SK-N-SH (cell line): ENCODE data around the gene CD22. TPM values are rescaled to one million over a fixed set of nuclear protein-coding genes. Genes with fewer than 3 reads are reported as not detected.

ENCODE experiments used
- CTCF ChIA-PET: fragments of 300-600, 350-600 bp; formaldehyde crosslinking; extraction: SDS; loops from one replicate; lab custom pipeline; 2021; lab: Yijun Ruan, JAX
- POLR2A ChIA-PET: fragments of 350-600 bp; sonication (Branson Sonifier 250); formaldehyde crosslinking; extraction: SDS; loops from one replicate; lab custom pipeline; 2020; ENCODE audit warnings: antibody characterized with exemption, inconsistent platforms; lab: Yijun Ruan, JAX
- DNase-seq: peaks from one replicate; pipeline ENCODE4 v3.0.0; 2012
- H2AFZ ChIP-seq: fragments of 200-600 bp; sonication (generic); 2 replicates; pipeline ENCODE4 v1.8.1; 2016; ENCODE audit warnings: antibody characterized with exemption, mild to moderate bottlenecking, low read depth
- H3F3A ChIP-seq: fragments of 200-600 bp; sonication (generic); replicated peaks from 2 replicates; pipeline ENCODE3; 2016; ENCODE audit warnings: antibody characterized with exemption, mild to moderate bottlenecking; ENCODE audit not compliant: insufficient read depth
- H3K27ac ChIP-seq, 2 experiments: fragments of 200-500 bp in 1 of 2; fragments of 200-600 bp in 1 of 2; sonication (Bioruptor generic) in 1 of 2; sonication (generic), shearing (Covaris generic) in 1 of 2; 2 replicates each; pipeline versions ENCODE4 v1.5.1 to v1.6.1; 2014 to 2016; ENCODE audit warnings: low read depth in 2 of 2, inconsistent platforms in 1 of 2, low read length in 1 of 2, mild to moderate bottlenecking in 1 of 2, mixed read lengths in 1 of 2
- H3K27me3 ChIP-seq: fragments of 200-600 bp; sonication (generic), shearing (Covaris generic); 2 replicates; pipeline ENCODE4 v1.6.1; 2016; ENCODE audit warnings: mixed run types; ENCODE audit not compliant: insufficient read depth
- H3K36me3 ChIP-seq, 2 experiments: fragments of 200-500 bp in 1 of 2; fragments of 200-600 bp in 1 of 2; sonication (Bioruptor generic) in 1 of 2; sonication (generic) in 1 of 2; replicated peaks in 1 of 2; 2 replicates each; pipeline versions ENCODE3 to v1.5.1; 2014 to 2016; ENCODE audit warnings: low read length in 1 of 2, mild to moderate bottlenecking in 1 of 2; ENCODE audit not compliant: insufficient read depth in 2 of 2, control insufficient read depth in 1 of 2
- H3K4me1 ChIP-seq, 2 experiments: fragments of 200-500 bp in 1 of 2; fragments of 200-600 bp in 1 of 2; sonication (Bioruptor generic) in 1 of 2; sonication (generic), shearing (Covaris generic) in 1 of 2; 2 replicates each; pipeline versions ENCODE4 v1.5.1 to v1.6.1; 2014 to 2016; ENCODE audit warnings: low read depth in 1 of 2, low read length in 1 of 2, mixed run types in 1 of 2; ENCODE audit not compliant: insufficient read depth in 2 of 2, control insufficient read depth in 1 of 2
- H3K4me2 ChIP-seq: fragments of 200-600 bp; sonication (generic), shearing (Covaris generic); 2 replicates; pipeline ENCODE4 v1.6.1; 2017; ENCODE audit warnings: mixed run types
- H3K4me3 ChIP-seq, 2 experiments: fragments of 200-500 bp in 1 of 2; fragments of 200-600 bp in 1 of 2; sonication (Bioruptor generic) in 1 of 2; sonication (generic), shearing (Covaris generic) in 1 of 2; 2 replicates each; pipeline versions ENCODE4 v1.5.1 to v1.8.1; 2014 to 2016; ENCODE audit warnings: low read depth in 2 of 2, inconsistent platforms in 1 of 2, low read length in 1 of 2, mild to moderate bottlenecking in 1 of 2, mixed read lengths in 1 of 2, moderate library complexity in 1 of 2
- H3K79me2 ChIP-seq: fragments of 200-600 bp; sonication (generic); 2 replicates; pipeline ENCODE4 v1.8.1; 2017; ENCODE audit warnings: mild to moderate bottlenecking; ENCODE audit not compliant: insufficient read depth
- H3K9ac ChIP-seq: fragments of 200-600 bp; sonication (generic); 2 replicates; pipeline ENCODE4 v1.6.1; 2017; ENCODE audit warnings: mixed run types
- H3K9me2 ChIP-seq: fragments of 200-600 bp; sonication (generic); 2 replicates; pipeline ENCODE4 v1.6.1; 2017; ENCODE audit warnings: mixed run types
- H3K9me3 ChIP-seq: fragments of 200-600 bp; sonication (generic); 2 replicates; pipeline ENCODE4 v1.6.1; 2017; ENCODE audit warnings: mixed run types, mild to moderate bottlenecking, moderate library complexity
- H4K20me1 ChIP-seq: fragments of 200-600 bp; sonication (generic); 2 replicates; pipeline ENCODE4 v1.6.1; 2017; ENCODE audit warnings: mild to moderate bottlenecking, mixed run types; ENCODE audit not compliant: insufficient read depth
- CHD2 ChIP-seq: fragments of 150-350 bp; IDR thresholded peaks from 2 replicates; pipeline ENCODE4 v1.6.1; 2018; ENCODE audit warnings: low read length; ENCODE audit not compliant: partially characterized antibody
- ELF1 ChIP-seq: IDR thresholded peaks from 2 replicates; pipeline ENCODE4 v1.4.0; 2012
- FOSL2 ChIP-seq: IDR thresholded peaks from 2 replicates; pipeline ENCODE4 v1.4.0; 2012; ENCODE audit warnings: low read depth, mild to moderate bottlenecking, moderate library complexity, borderline replicate concordance
- FOXJ3 ChIP-seq: sonication (generic); formaldehyde crosslinking; IDR thresholded peaks from 2 replicates; pipeline ENCODE4 v1.5.1; 2020; ENCODE audit warnings: mild to moderate bottlenecking, missing genetic modification reagents
- GATA2 ChIP-seq: sonication (generic); formaldehyde crosslinking; IDR thresholded peaks from 2 replicates; pipeline ENCODE4 v1.5.0; 2020; ENCODE audit warnings: mild to moderate bottlenecking, missing genetic modification reagents
- MAX ChIP-seq: IDR thresholded peaks from 2 replicates; pipeline ENCODE4 v1.4.0; 2012; ENCODE audit warnings: low read depth
- NRF1 ChIP-seq: IDR thresholded peaks from 2 replicates; pipeline ENCODE4 v1.6.1; 2012; ENCODE audit warnings: low read depth, mild to moderate bottlenecking, low read length
- POLR2AphosphoS5 ChIP-seq: IDR thresholded peaks from 2 replicates; pipeline ENCODE4 v1.6.1; 2012; ENCODE audit warnings: low read depth, low read length
- RAD21 ChIP-seq: IDR thresholded peaks from 2 replicates; pipeline ENCODE4 v1.6.1; 2012; ENCODE audit warnings: mild to moderate bottlenecking, low read length
- RFX5 ChIP-seq: IDR thresholded peaks from 2 replicates; pipeline ENCODE4 v1.6.1; 2012; ENCODE audit warnings: mild to moderate bottlenecking, improper control_type of control experiment, low read length
- RXRA ChIP-seq: IDR thresholded peaks from 2 replicates; pipeline ENCODE4 v1.4.0; 2012; ENCODE audit warnings: low read depth, mild to moderate bottlenecking, borderline replicate concordance
- SIN3A ChIP-seq: IDR thresholded peaks from 2 replicates; pipeline ENCODE4 v1.6.1; 2012; ENCODE audit warnings: low read depth, mild to moderate bottlenecking, low read length, moderate library complexity, borderline replicate concordance
- TAF1 ChIP-seq: IDR thresholded peaks from 2 replicates; pipeline ENCODE4 v1.6.1; 2012; ENCODE audit warnings: low read depth, mild to moderate bottlenecking, low read length, moderate library complexity, borderline replicate concordance
- TEAD4 ChIP-seq: IDR thresholded peaks from 2 replicates; pipeline ENCODE4 v1.4.0; 2012; ENCODE audit warnings: mild to moderate bottlenecking, borderline replicate concordance; ENCODE audit not compliant: insufficient read depth
- USF1 ChIP-seq: IDR thresholded peaks from 2 replicates; pipeline ENCODE4 v1.4.0; 2012; ENCODE audit warnings: low read depth, borderline replicate concordance
- USF2 ChIP-seq: fragments of 150-350 bp; IDR thresholded peaks from 2 replicates; pipeline ENCODE4 v1.6.1; 2017; ENCODE audit warnings: antibody characterized with exemption, low read length, low read depth, borderline replicate concordance
- YY1 ChIP-seq: IDR thresholded peaks from 2 replicates; pipeline ENCODE4 v1.4.0; 2012; ENCODE audit warnings: low read depth, mild to moderate bottlenecking
- ZBTB33 ChIP-seq: IDR thresholded peaks from 2 replicates; pipeline ENCODE4 v1.4.0; 2012; ENCODE audit warnings: low read depth, borderline replicate concordance
- WGBS: methylation state at CpG from one replicate; pipeline ENCODE4 v1.1.6; 2017; ENCODE audit warnings: low lambda C conversion rate; 5-methylcytosine and 5-hydroxymethylcytosine counted together
- polyA plus RNA-seq, 3 experiments: library from polyadenylated mRNA; depleted of rRNA; stranded (reverse); fragments of >200 nt; gene quantifications; 2 replicates each; pipeline ENCODE4 v1.2.3, GENCODE V29; 2012
- TF ChIP-seq, protein P1 (sequence below): fragments of 150-350 bp; IDR thresholded peaks from 2 replicates; pipeline ENCODE4 v1.6.1; 2016; ENCODE audit warnings: mild to moderate bottlenecking, low read depth, low read length
- TF ChIP-seq, protein P2 (sequence below): IDR thresholded peaks from 2 replicates; pipeline ENCODE4 v1.6.1; 2012; ENCODE audit warnings: mild to moderate bottlenecking, low read depth, low read length, moderate library complexity

CD22 gene
- polyA plus RNA-seq, 1 of the 3 experiments (the other 2 are of a cell fraction), result 0.18 TPM

DNA sequence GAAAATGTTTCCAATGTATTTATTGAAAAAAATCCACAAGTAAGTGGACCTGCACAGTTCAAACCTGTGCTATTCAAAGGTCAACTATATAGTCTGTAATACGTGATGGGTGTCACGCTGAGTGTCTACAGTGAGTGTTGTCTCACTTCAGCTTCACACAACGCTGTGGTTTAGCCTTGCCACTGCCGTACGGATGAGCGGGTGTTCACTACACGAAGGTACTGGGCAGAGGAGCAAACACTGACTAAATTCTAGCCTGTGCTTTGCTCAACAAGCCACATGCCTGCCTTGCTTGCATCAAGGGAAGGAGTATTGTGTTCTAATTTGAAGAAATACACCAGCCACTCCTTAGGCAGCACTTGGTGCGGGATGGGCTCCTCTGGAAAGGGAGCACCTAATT is 25.9 kb downstream of the CD22 start:
- Histone ChIP-seq H3K9me3 (no peaks in the 10 kb centered on the region), H3K27ac (no peak overlapping the region), H4K20me1 (no peaks in the 10 kb centered on the region), H3K4me3 (no peak overlapping the region), H3K9ac (no peak overlapping the region), H3K27me3 (peaks cover 65% of the 10 kb centered on the region), H2AFZ (no peak overlapping the region), H3K79me2 (no peaks in the 10 kb centered on the region), H3K4me1 (peaks cover 0 to 10% of the 10 kb centered on the region in 2 experiments; a peak in 1 of 4 replicates), H3K36me3 (no peaks in the 10 kb centered on the region), H3K9me2 (no peaks in the 10 kb centered on the region), H3F3A (no peaks in the 10 kb centered on the region), H3K4me2 (no peak overlapping the region)
- CTCF ChIA-PET, result interaction anchor here (1.7 to 7.2 kb wide), 2 partner anchors 114 to 141 kb away, joined by 7 to 111 read pairs; no protein-coding TSS in a partner anchor
- no peak for TF ChIP-seq ZBTB33
- TF ChIP-seq RFX5, result no peak
- no peak for TF ChIP-seq NRF1
- no peak for TF ChIP-seq TAF1
- no peak for TF ChIP-seq YY1
- TF ChIP-seq USF1, result no peak
- TF ChIP-seq, protein P1, sequence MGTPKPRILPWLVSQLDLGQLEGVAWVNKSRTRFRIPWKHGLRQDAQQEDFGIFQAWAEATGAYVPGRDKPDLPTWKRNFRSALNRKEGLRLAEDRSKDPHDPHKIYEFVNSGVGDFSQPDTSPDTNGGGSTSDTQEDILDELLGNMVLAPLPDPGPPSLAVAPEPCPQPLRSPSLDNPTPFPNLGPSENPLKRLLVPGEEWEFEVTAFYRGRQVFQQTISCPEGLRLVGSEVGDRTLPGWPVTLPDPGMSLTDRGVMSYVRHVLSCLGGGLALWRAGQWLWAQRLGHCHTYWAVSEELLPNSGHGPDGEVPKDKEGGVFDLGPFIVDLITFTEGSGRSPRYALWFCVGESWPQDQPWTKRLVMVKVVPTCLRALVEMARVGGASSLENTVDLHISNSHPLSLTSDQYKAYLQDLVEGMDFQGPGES, result no peak
- TF ChIP-seq, protein P2, sequence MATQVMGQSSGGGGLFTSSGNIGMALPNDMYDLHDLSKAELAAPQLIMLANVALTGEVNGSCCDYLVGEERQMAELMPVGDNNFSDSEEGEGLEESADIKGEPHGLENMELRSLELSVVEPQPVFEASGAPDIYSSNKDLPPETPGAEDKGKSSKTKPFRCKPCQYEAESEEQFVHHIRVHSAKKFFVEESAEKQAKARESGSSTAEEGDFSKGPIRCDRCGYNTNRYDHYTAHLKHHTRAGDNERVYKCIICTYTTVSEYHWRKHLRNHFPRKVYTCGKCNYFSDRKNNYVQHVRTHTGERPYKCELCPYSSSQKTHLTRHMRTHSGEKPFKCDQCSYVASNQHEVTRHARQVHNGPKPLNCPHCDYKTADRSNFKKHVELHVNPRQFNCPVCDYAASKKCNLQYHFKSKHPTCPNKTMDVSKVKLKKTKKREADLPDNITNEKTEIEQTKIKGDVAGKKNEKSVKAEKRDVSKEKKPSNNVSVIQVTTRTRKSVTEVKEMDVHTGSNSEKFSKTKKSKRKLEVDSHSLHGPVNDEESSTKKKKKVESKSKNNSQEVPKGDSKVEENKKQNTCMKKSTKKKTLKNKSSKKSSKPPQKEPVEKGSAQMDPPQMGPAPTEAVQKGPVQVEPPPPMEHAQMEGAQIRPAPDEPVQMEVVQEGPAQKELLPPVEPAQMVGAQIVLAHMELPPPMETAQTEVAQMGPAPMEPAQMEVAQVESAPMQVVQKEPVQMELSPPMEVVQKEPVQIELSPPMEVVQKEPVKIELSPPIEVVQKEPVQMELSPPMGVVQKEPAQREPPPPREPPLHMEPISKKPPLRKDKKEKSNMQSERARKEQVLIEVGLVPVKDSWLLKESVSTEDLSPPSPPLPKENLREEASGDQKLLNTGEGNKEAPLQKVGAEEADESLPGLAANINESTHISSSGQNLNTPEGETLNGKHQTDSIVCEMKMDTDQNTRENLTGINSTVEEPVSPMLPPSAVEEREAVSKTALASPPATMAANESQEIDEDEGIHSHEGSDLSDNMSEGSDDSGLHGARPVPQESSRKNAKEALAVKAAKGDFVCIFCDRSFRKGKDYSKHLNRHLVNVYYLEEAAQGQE, result no peak
- TF ChIP-seq FOSL2, result no peak
- no peak for TF ChIP-seq USF2
- no peak for TF ChIP-seq MAX
- TF ChIP-seq POLR2AphosphoS5, result no peak
- no peak for TF ChIP-seq GATA2
- no peak for TF ChIP-seq TEAD4
- TF ChIP-seq ELF1, result no peak
- no peak for TF ChIP-seq RXRA
- TF ChIP-seq CHD2, result no peak
- no peak for TF ChIP-seq FOXJ3 (CRISPR knock-in tag)
- TF ChIP-seq RAD21, result no peak
- TF ChIP-seq SIN3A, result no peak
- DNase-seq, result no peak
- POLR2A ChIA-PET, result no interaction called here
- 20% methylated on average over 8 of the region's 8 CpGs for WGBS
